ENCODE results near the gene KCNC4. TPM values are rescaled to one million over a fixed set of nuclear protein-coding genes. Genes with fewer than 3 reads are reported as not detected.

KCNC4 gene
- total and polyA plus RNA-seq, 2 of the 4 experiments (the other 2 are of a cell fraction): 0.18 to 2.3 TPM

GRCh38 chr1:110164725-110165350, 45.3 kb upstream of the KCNC4 start:
- dilution Hi-C loops (cut with HindIII; ENCODE audit: low sequenced_read_pairs, unreplicated experiment) (no loop called here), intact Hi-C loops (cut with micrococcal nuclease) (no loop called here), in situ Hi-C loops (cut with MboI; ENCODE audit: low sequenced_read_pairs) (no loop called here)
- CTCF ChIA-PET: no interaction called here
- H2BK20ac ChIP-seq (ENCODE audit: low read depth, low read length): no peak overlapping the region
- H4K5ac ChIP-seq (ENCODE audit: low read depth, low read length): no peak overlapping the region
- H2AFZ ChIP-seq (replicated peaks; ENCODE audit: low read length, poor library complexity): no peak overlapping the region
- TF ChIP-seq CEBPB (IDR thresholded peaks at IDR 0.05; ENCODE audit: low read depth, low read length) (peak; percentile 70), SMC3 (IDR thresholded peaks at IDR 0.05; ENCODE audit: low read depth, low read length) (no peak)
- H3K27ac ChIP-seq (ENCODE audit: insufficient read depth, low read length): no peak overlapping the region
- H2BK120ac ChIP-seq (ENCODE audit: low read depth, low read length): no peak overlapping the region
- H3K36me3 ChIP-seq (ENCODE audit: control insufficient read depth, insufficient read depth, low read length): no peaks in the 10 kb centered on the region
- no peak overlapping the region for H3K14ac ChIP-seq (replicated peaks; ENCODE audit: low read depth, low read length)
- no peak overlapping the region for H3K9ac ChIP-seq (ENCODE audit: low read depth, low read length)
- BruUV-seq (replicated peaks): no TSS peak
- H3K79me1 ChIP-seq (ENCODE audit: low read depth in 1 of 2, low read length in 2 of 2): no peaks in the 10 kb centered on the region
- no peak overlapping the region for H3K4ac ChIP-seq (ENCODE audit: low read depth, low read length)
- DNase-seq (no peak), ATAC-seq (ENCODE audit: low read depth) (peak; percentile 37; the same call in 1 of the 2 replicates)
- 25% methylated on average over 5 of the region's 10 CpGs; no CpG with 5 or more reads in 1 of the 2 experiments for WGBS, 2 experiments (ENCODE audit: extremely low coverage in 2 of 2, insufficient read length in 1 of 2)
- no peak overlapping the region for H3K4me2 ChIP-seq (ENCODE audit: low read depth, low read length)
- H3K56ac ChIP-seq (ENCODE audit: extremely low read depth, insufficient read depth, low read length): no peak overlapping the region
- no peak overlapping the region for H2AK9ac ChIP-seq (replicated peaks; ENCODE audit: low read depth, low read length, poor library complexity)
- H3K9me3 ChIP-seq (ENCODE audit: control insufficient read depth, insufficient read depth, low read length): no peaks in the 10 kb centered on the region
- H3K4me1 ChIP-seq (ENCODE audit: control insufficient read depth, insufficient read depth, low read length): no peaks in the 10 kb centered on the region
- H3K23ac ChIP-seq (ENCODE audit: low read depth, low read length): no peak overlapping the region
- H3K18ac ChIP-seq (ENCODE audit: low read depth, low read length): no peak overlapping the region
- no peak overlapping the region for H2AK5ac ChIP-seq (ENCODE audit: low read depth, low read length)
- H3K27me3 ChIP-seq (ENCODE audit: control insufficient read depth, insufficient read depth, low read length): peaks cover 21% of the 10 kb centered on the region
- no peak overlapping the region for H3K4me3 ChIP-seq (ENCODE audit: insufficient read depth, low read depth, low read length)
- no peaks in the 10 kb centered on the region for H3K9me1 ChIP-seq (ENCODE audit: insufficient read depth, low read length)
- H2BK5ac ChIP-seq (ENCODE audit: low read depth, low read length, poor library complexity, severe bottlenecking): no peak overlapping the region
- no peak overlapping the region for H2BK15ac ChIP-seq (ENCODE audit: low read depth, low read length)
- no peaks in the 10 kb centered on the region for H4K20me1 ChIP-seq (ENCODE audit: insufficient read depth, low read length)
- POLR2A ChIA-PET (ENCODE audit: unreplicated experiment): interaction anchor here (0.6 kb wide), 1 partner anchor 9 kb away, joined by 3 read pairs; no protein-coding TSS in a partner anchor
- no peak overlapping the region for H4K91ac ChIP-seq (ENCODE audit: insufficient read depth, low read depth, low read length)
- H4K8ac ChIP-seq (ENCODE audit: low read depth in 2 of 2, low read length in 2 of 2): no peak overlapping the region
